Aorta (tissue), 5 donors: ENCODE data around the gene SCRN2. TPM values are rescaled to one million over a fixed set of nuclear protein-coding genes. Genes with fewer than 3 reads are reported as not detected.
A peak's percentile ranks its signal among the peaks of the same experiment; 100 is the strongest.

Experiments used
- ATAC-seq: fragments of 200-7000 bp; cut with Tn5 transposase; one replicate; pipeline ENCODE4 v1.9.1; 2022; ENCODE audit warnings: moderate library complexity; ENCODE audit not compliant: low FRiP score
- DNase-seq, 2 donors: peaks; one replicate each; pipeline ENCODE4 v3.0.0-alpha.2; 2020
- H3K27ac ChIP-seq, 2 donors: one replicate each; pipeline ENCODE4 v1.5.1; 2013; ENCODE audit warnings: low read length in 2 of 2, mild to moderate bottlenecking in 2 of 2, moderate library complexity in 2 of 2, control low read depth in 1 of 2, inconsistent platforms in 1 of 2, low read depth in 1 of 2
- H3K27me3 ChIP-seq, 2 donors: one replicate each; pipeline ENCODE4 v1.6.1; 2013; ENCODE audit warnings: control low read depth in 1 of 2, low read length in 1 of 2, mild to moderate bottlenecking in 1 of 2, moderate library complexity in 1 of 2; ENCODE audit not compliant: insufficient read depth in 2 of 2, control insufficient read depth in 1 of 2
- H3K36me3 ChIP-seq, 2 donors: one replicate each; pipeline ENCODE4 v1.6.1; 2013; ENCODE audit warnings: control low read depth in 1 of 2, low read length in 1 of 2, mild to moderate bottlenecking in 1 of 2; ENCODE audit not compliant: insufficient read depth in 2 of 2, control insufficient read depth in 1 of 2
- H3K4me1 ChIP-seq, 2 donors: one replicate each; pipeline ENCODE4 v1.6.1; 2013; ENCODE audit warnings: low read length in 2 of 2, control low read depth in 1 of 2, mild to moderate bottlenecking in 1 of 2, moderate library complexity in 1 of 2; ENCODE audit not compliant: insufficient read depth in 2 of 2, control insufficient read depth in 1 of 2
- H3K4me3 ChIP-seq, 2 donors: one replicate each; pipeline ENCODE4 v1.5.1; 2013; ENCODE audit warnings: low read length in 2 of 2, control low read depth in 1 of 2, mild to moderate bottlenecking in 1 of 2
- H3K9me3 ChIP-seq: one replicate; pipeline ENCODE4 v1.6.1; 2013; ENCODE audit warnings: mild to moderate bottlenecking, low read length; ENCODE audit not compliant: control insufficient read depth
- WGBS, 2 donors: extraction: QIAGEN DNeasy Blood & Tissue Kit; methylation state at CpG; one replicate each; pipeline ENCODE4 v1.1.7; 2013; 5-methylcytosine and 5-hydroxymethylcytosine counted together
- intact Hi-C, 2 donors: fragments of 100-400 bp; cut with DNase I; formaldehyde crosslinking; loops; one replicate each; pipeline versions ENCODE4 v1.14.2 to v1.15.0; 2022
- polyA plus RNA-seq, 2 donors: library from polyadenylated mRNA; stranded (reverse); fragments of 200-250 nt; gene quantifications; one replicate each; pipeline ENCODE4 v1.2.3, GENCODE V29; 2013
- total RNA-seq, 2 donors: library from RNA; stranded (reverse); fragmentation: NEBNext Ultra II Directional; extraction: Animal tissue kit (Norgen Biotek cat#: 25700); gene quantifications; one replicate each; pipeline ENCODE4 v1.2.1, GENCODE V29; 2021
- donor health status: healthy with polysubstance abuse.
- donor health status: Bipolar disorder and iron deficiency.
- donor health status: DM: no; HTN: no; CAD: no.
- donor health status: DM: no; HTN: no; CAD: no.
- donor health status: DM: yes; HTN: yes; CAD: no.

SCRN2 gene
- total and polyA plus RNA-seq, 4 donors = 19.3 to 64.1 (median 29.4) TPM

GRCh38 chr17:47797797-47798196 lies 43.3 kb downstream of the SCRN2 start:
- Histone ChIP-seq H3K27me3 (no peaks in the 10 kb centered on the region), H3K4me3 (no peak overlapping the region), H3K27ac (no peak overlapping the region), H3K9me3 (no peaks in the 10 kb centered on the region), H3K36me3 (no peaks in the 10 kb centered on the region), H3K4me1 (no peaks in the 10 kb centered on the region)
- 55 to 56% methylated on average over 2 of the region's 2 CpGs for WGBS, 2 donors
- ATAC-seq (no peak), DNase-seq (no peak)
- intact Hi-C loops = no loop called here

- no peaks in the 10 kb centered on the region for H3K27me3 ChIP-seq
- H3K4me1 ChIP-seq = no peaks in the 10 kb centered on the region
- H3K9me3 ChIP-seq = no peaks in the 10 kb centered on the region
- no peak overlapping the region for H3K27ac ChIP-seq
- no peak for DNase-seq
- 62 to 63% methylated on average over 6 of the region's 6 CpGs for WGBS, 2 donors
- intact Hi-C loops = loop anchor here in 1 of 2 donors (5.0 kb wide), 1 partner anchor 66 kb away; no protein-coding TSS in a partner anchor
- no peak overlapping the region for H3K4me3 ChIP-seq
- no peaks in the 10 kb centered on the region for H3K36me3 ChIP-seq
- no peak for ATAC-seq
Observed at GRCh38 chr17:47792979-47793378, 48.1 kb downstream of the SCRN2 start.

GRCh38 chr17:47792457-47792856 lies 48.6 kb downstream of the SCRN2 start:
- DNase-seq = no peak
- intact Hi-C loops = loop anchor here in 1 of 2 donors (5.0 kb wide), 1 partner anchor 65 kb away; no protein-coding TSS in a partner anchor
- WGBS, 2 donors = 65 to 76% methylated on average over 1 of the region's 1 CpG

GRCh38 chr17:47791025-47791424 lies 50.0 kb downstream of the SCRN2 start:
- intact Hi-C loops = loop anchor here in 1 of 2 donors (5.0 kb wide), 1 partner anchor 64 kb away; no protein-coding TSS in a partner anchor
- 24 to 34% methylated on average over 3 of the region's 3 CpGs for WGBS, 2 donors
- Histone ChIP-seq H3K27ac (no peak overlapping the region), H3K27me3 (peaks cover 0 to 2% of the 10 kb centered on the region in 2 donors), H3K9me3 (no peaks in the 10 kb centered on the region), H3K36me3 (no peaks in the 10 kb centered on the region), H3K4me3 (no peak overlapping the region), H3K4me1 (no peaks in the 10 kb centered on the region)
- DNase-seq (no peak), ATAC-seq (no peak)

More at GRCh38 chr17:47792457-47792856, 48.6 kb downstream of the SCRN2 start:
- ATAC-seq = no peak
- Histone ChIP-seq H3K27me3 (peaks cover 0 to 2% of the 10 kb centered on the region in 2 donors), H3K9me3 (no peaks in the 10 kb centered on the region), H3K4me1 (no peaks in the 10 kb centered on the region), H3K36me3 (no peaks in the 10 kb centered on the region), H3K27ac (no peak overlapping the region), H3K4me3 (no peak overlapping the region)

- Histone ChIP-seq H3K27me3 (peaks cover 0 to 2% of the 10 kb centered on the region in 2 donors), H3K4me3 (no peak overlapping the region), H3K36me3 (no peaks in the 10 kb centered on the region), H3K9me3 (no peaks in the 10 kb centered on the region), H3K4me1 (no peaks in the 10 kb centered on the region), H3K27ac (no peak overlapping the region)
- 2% methylated on average over 64 to 70 of the region's 70 CpGs for WGBS, 2 donors
- peak in 1 of 2 donors; percentile 88 for DNase-seq
- ATAC-seq = peak; percentile 82
- intact Hi-C loops = loop anchor here in 1 of 2 donors (5.0 kb wide), 1 partner anchor 63 kb away; no protein-coding TSS in a partner anchor
Observed at GRCh38 chr17:47789611-47790561, 51.2 kb downstream of the SCRN2 start.

Other genes with a start within 250 kb of the SCRN2 start
- 100 to 1,000 TPM; 171 to 202 TPM for gene KPNB1, start 191.4 kb downstream of the SCRN2 start, total RNA-seq
- 10 to 100 TPM; 39.4 to 58.9 TPM for gene KPNB1, start 191.4 kb downstream of the SCRN2 start, polyA plus RNA-seq
- gene TBKBP1, start 147.1 kb downstream of the SCRN2 start, total RNA-seq = 10 to 100 TPM; 13.2 to 20.2 TPM
- 10 to 100 TPM in 1 of 2 donors, 1 to 10 TPM in 1; 9.3 to 16.2 TPM for gene TBKBP1, start 147.1 kb downstream of the SCRN2 start, polyA plus RNA-seq
- gene TBX21, start 108.0 kb downstream of the SCRN2 start, total RNA-seq = under 1 TPM; 0.39 to 0.99 TPM
- not detected for gene TBX21, start 108.0 kb downstream of the SCRN2 start, polyA plus RNA-seq
- 10 to 100 TPM; 10.7 to 21.1 TPM for gene OSBPL7, start 19.5 kb downstream of the SCRN2 start, total RNA-seq
- 10 to 100 TPM in 1 of 2 donors, 1 to 10 TPM in 1; 8.9 to 20.1 TPM for gene OSBPL7, start 19.5 kb downstream of the SCRN2 start, polyA plus RNA-seq
- gene MRPL10, start 9.7 kb downstream of the SCRN2 start, total RNA-seq = 10 to 100 TPM; 21.6 to 28.6 TPM
- 10 to 100 TPM; 34.4 to 42.2 TPM for gene MRPL10, start 9.7 kb downstream of the SCRN2 start, polyA plus RNA-seq
- gene LRRC46, start 9.6 kb downstream of the SCRN2 start, total RNA-seq = under 1 TPM in 1 of 2 donors, not detected in 1; 0.51 TPM
- gene LRRC46, start 9.6 kb downstream of the SCRN2 start, polyA plus RNA-seq = under 1 TPM in 1 of 2 donors, not detected in 1; 0.87 TPM
- under 1 TPM; 0.78 to 0.81 TPM for gene SP6, start 9.9 kb upstream of the SCRN2 start, total RNA-seq
- under 1 TPM in 1 of 2 donors, not detected in 1; 0.25 TPM for gene SP6, start 9.9 kb upstream of the SCRN2 start, polyA plus RNA-seq
- 10 to 100 TPM; 14.3 to 18.0 TPM for gene SP2, start 55.0 kb upstream of the SCRN2 start, total RNA-seq
- gene SP2, start 55.0 kb upstream of the SCRN2 start, polyA plus RNA-seq = 10 to 100 TPM in 1 of 2 donors, 1 to 10 TPM in 1; 7.5 to 12.0 TPM
- gene PNPO, start 100.3 kb upstream of the SCRN2 start, total RNA-seq = 10 to 100 TPM; 14.3 to 19.5 TPM
- 1 to 10 TPM; 4.9 to 6.9 TPM for gene PNPO, start 100.3 kb upstream of the SCRN2 start, polyA plus RNA-seq
- gene PRR15L, start 116.6 kb upstream of the SCRN2 start, total RNA-seq = not detected
- 10 to 100 TPM in 1 of 2 donors, under 1 TPM in 1; 0.87 to 43.5 TPM for gene PRR15L, start 116.6 kb upstream of the SCRN2 start, polyA plus RNA-seq
- 100 to 1,000 TPM in 1 of 2 donors, 10 to 100 TPM in 1; 99.5 to 196 TPM for gene CDK5RAP3, start 129.8 kb upstream of the SCRN2 start, total RNA-seq
- gene CDK5RAP3, start 129.8 kb upstream of the SCRN2 start, polyA plus RNA-seq = 100 to 1,000 TPM in 1 of 2 donors, 10 to 100 TPM in 1; 66.1 to 679 TPM
- 10 to 100 TPM; 59.9 to 84.2 TPM for gene COPZ2, start 196.5 kb upstream of the SCRN2 start, total RNA-seq
- 100 to 1,000 TPM; 104 to 108 TPM for gene COPZ2, start 196.5 kb upstream of the SCRN2 start, polyA plus RNA-seq
- 100 to 1,000 TPM; 161 to 250 TPM for gene NFE2L1, start 207.1 kb upstream of the SCRN2 start, total RNA-seq
- gene NFE2L1, start 207.1 kb upstream of the SCRN2 start, polyA plus RNA-seq = 10 to 100 TPM; 80.6 to 83.3 TPM